Endothelial cell (in vitro differentiated cells): ENCODE data around the gene ITIH5. TPM values are rescaled to one million over a fixed set of nuclear protein-coding genes. Genes with fewer than 3 reads are reported as not detected.

ENCODE experiments used
- DNase-seq: peaks from one replicate; pipeline ENCODE4 v3.0.0; 2021; ENCODE audit warnings: low spot score
- H3K27ac Mint-ChIP-seq: one replicate; pipeline ENCODE4 v1.8.0; 2021; ENCODE audit warnings: mixed read lengths, inconsistent platforms; ENCODE audit not compliant: unreplicated experiment
- H3K27me3 Mint-ChIP-seq: one replicate; pipeline ENCODE4 v1.8.0; 2021; ENCODE audit warnings: mild to moderate bottlenecking, moderate library complexity, mixed read lengths, inconsistent platforms; ENCODE audit not compliant: unreplicated experiment
- H3K36me3 Mint-ChIP-seq: one replicate; pipeline ENCODE4 v1.8.0; 2021; ENCODE audit warnings: mild to moderate bottlenecking, low read depth, mixed read lengths, inconsistent platforms; ENCODE audit not compliant: unreplicated experiment
- H3K4me1 Mint-ChIP-seq: one replicate; pipeline ENCODE4 v1.8.0; 2021; ENCODE audit warnings: mild to moderate bottlenecking, mixed read lengths, inconsistent platforms; ENCODE audit not compliant: unreplicated experiment
- H3K4me3 Mint-ChIP-seq: one replicate; pipeline ENCODE4 v1.8.0; 2021; ENCODE audit warnings: mild to moderate bottlenecking, mixed read lengths, inconsistent platforms; ENCODE audit not compliant: unreplicated experiment
- H3K9me3 Mint-ChIP-seq: one replicate; pipeline ENCODE4 v1.8.0; 2021; ENCODE audit warnings: mixed read lengths, inconsistent platforms; ENCODE audit not compliant: unreplicated experiment
- total RNA-seq: library from RNA; stranded (reverse); fragmentation: NEBNext Ultra II Directional; extraction: Animal tissue kit (Norgen Biotek cat#: 25700); gene quantifications from one replicate; pipeline ENCODE4 v1.2.1, GENCODE V29; 2021; ENCODE audit not compliant: unreplicated experiment
- TF ChIP-seq, protein P1 (sequence below): fragments of 200-600 bp; sonication (generic); IDR thresholded peaks from one replicate; pipeline ENCODE4 v1.5.0; 2021; ENCODE audit warnings: antibody characterized with exemption; ENCODE audit not compliant: unreplicated experiment

ITIH5 gene
- total RNA-seq, 1 donor from 2014 or later = 0.36 TPM

- peaks cover 5% of the 10 kb centered on the region for H3K4me1 Mint-ChIP-seq
- no peak overlapping the region for H3K4me3 Mint-ChIP-seq
- no peaks in the 10 kb centered on the region for H3K9me3 Mint-ChIP-seq
- no peak overlapping the region for H3K27ac Mint-ChIP-seq
- DNase-seq = no peak
- TF ChIP-seq, protein P1, sequence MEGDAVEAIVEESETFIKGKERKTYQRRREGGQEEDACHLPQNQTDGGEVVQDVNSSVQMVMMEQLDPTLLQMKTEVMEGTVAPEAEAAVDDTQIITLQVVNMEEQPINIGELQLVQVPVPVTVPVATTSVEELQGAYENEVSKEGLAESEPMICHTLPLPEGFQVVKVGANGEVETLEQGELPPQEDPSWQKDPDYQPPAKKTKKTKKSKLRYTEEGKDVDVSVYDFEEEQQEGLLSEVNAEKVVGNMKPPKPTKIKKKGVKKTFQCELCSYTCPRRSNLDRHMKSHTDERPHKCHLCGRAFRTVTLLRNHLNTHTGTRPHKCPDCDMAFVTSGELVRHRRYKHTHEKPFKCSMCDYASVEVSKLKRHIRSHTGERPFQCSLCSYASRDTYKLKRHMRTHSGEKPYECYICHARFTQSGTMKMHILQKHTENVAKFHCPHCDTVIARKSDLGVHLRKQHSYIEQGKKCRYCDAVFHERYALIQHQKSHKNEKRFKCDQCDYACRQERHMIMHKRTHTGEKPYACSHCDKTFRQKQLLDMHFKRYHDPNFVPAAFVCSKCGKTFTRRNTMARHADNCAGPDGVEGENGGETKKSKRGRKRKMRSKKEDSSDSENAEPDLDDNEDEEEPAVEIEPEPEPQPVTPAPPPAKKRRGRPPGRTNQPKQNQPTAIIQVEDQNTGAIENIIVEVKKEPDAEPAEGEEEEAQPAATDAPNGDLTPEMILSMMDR = no peak
- H3K27me3 Mint-ChIP-seq = no peaks in the 10 kb centered on the region
- H3K36me3 Mint-ChIP-seq = no peaks in the 10 kb centered on the region
These were observed 41.3 kb upstream of the ITIH5 start for GRCh38 chr10:7707858-7708622.

DNA sequence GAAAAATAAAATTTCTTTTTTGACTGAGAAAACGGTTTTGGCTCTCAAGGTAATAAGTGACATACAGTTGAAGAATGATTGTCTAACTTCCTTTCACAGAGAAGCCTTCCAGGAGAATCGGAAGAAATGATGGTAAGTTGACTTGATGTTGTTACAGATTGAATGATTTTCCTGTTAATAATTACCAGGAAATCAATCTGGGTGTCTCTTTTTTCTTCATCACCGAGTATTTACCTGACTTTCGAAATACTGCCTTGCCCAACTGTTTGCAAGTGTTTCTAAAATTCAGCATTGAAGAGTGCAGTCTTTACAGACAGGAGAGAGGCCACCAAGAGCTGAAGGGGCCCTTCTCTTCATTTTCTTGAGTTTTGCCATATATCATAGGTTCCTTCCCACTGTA lies 40.3 kb upstream of the ITIH5 start:
- H3K27ac Mint-ChIP-seq = no peak overlapping the region
- H3K9me3 Mint-ChIP-seq = no peaks in the 10 kb centered on the region
- H3K4me1 Mint-ChIP-seq = peaks cover 9% of the 10 kb centered on the region
- no peaks in the 10 kb centered on the region for H3K36me3 Mint-ChIP-seq
- H3K27me3 Mint-ChIP-seq = no peaks in the 10 kb centered on the region
- no peak for DNase-seq
- TF ChIP-seq, protein P1 = no peak
- H3K4me3 Mint-ChIP-seq = no peak overlapping the region

- Mint-ChIP-seq H3K9me3 (no peaks in the 10 kb centered on the region), H3K36me3 (no peaks in the 10 kb centered on the region), H3K4me1 (peaks cover 9% of the 10 kb centered on the region), H3K27me3 (no peaks in the 10 kb centered on the region), H3K27ac (no peak overlapping the region), H3K4me3 (no peak overlapping the region)
- DNase-seq = no peak
- TF ChIP-seq, protein P1 = no peak
These were observed 39.8 kb upstream of the ITIH5 start for GRCh38 chr10:7706534-7707073.

DNA sequence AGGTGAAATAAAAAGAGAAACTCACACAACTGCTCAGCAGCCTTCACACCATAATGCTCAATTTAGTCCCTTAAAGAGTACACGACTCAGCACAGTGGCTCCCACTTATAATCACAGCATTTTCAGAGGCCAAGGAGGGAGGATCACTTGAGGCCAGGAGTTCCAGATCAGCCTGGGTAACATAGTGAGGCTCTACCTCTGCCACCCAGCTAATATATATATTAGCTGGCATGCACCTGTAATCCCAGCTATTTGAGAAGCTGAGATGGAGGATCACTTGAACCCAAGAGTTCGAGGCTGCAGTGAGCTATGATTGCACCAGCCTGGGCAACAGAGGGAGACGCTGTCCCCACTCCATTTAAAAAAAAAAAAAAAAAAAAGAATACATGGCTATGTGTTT lies 38.6 kb upstream of the ITIH5 start:
- Mint-ChIP-seq H3K27ac (no peak overlapping the region), H3K27me3 (no peaks in the 10 kb centered on the region), H3K36me3 (no peaks in the 10 kb centered on the region), H3K4me3 (no peak overlapping the region), H3K4me1 (peaks cover 9% of the 10 kb centered on the region), H3K9me3 (no peaks in the 10 kb centered on the region)
- TF ChIP-seq, protein P1 = no peak
- no peak for DNase-seq
